Neural cell (in vitro differentiated cells): ENCODE measurements around the gene ACSS1. TPM values are rescaled to one million over a fixed set of nuclear protein-coding genes. Genes with fewer than 3 reads are reported as not detected.

ENCODE experiments used
- H2AFZ ChIP-seq: fragments of 200-600, 300-800 bp; sonication (generic), shearing (Covaris generic); 2 replicates; pipeline ENCODE4 v1.6.0; 2014; ENCODE audit warnings: low read depth, mild to moderate bottlenecking, antibody characterized with exemption, low read length, moderate library complexity
- H3F3A ChIP-seq: fragments of 200-600 bp; shearing (Covaris generic); 2 replicates; pipeline ENCODE4 v1.6.1; 2016; ENCODE audit warnings: mild to moderate bottlenecking, moderate library complexity, mixed read lengths, antibody characterized with exemption, low read length; ENCODE audit not compliant: insufficient read depth, poor library complexity, severe bottlenecking
- H3K27ac ChIP-seq: fragments of 200-600, 300-800 bp; sonication (generic), shearing (Covaris generic); 2 replicates; pipeline ENCODE4 v1.5.1; 2014; ENCODE audit warnings: mild to moderate bottlenecking, low read length, moderate library complexity
- H3K27me3 ChIP-seq: fragments of 300-800, 200-600 bp; sonication (generic), shearing (Covaris generic); 2 replicates; pipeline ENCODE4 v1.6.0; 2014; ENCODE audit warnings: mild to moderate bottlenecking, low read depth, low read length, moderate library complexity; ENCODE audit not compliant: insufficient read depth
- H3K36me3 ChIP-seq: fragments of 300-800, 200-600 bp; sonication (generic), shearing (Covaris generic); 2 replicates; pipeline ENCODE4 v1.5.1; 2014; ENCODE audit warnings: mild to moderate bottlenecking, antibody characterized with exemption, low read length, moderate library complexity; ENCODE audit not compliant: insufficient read depth
- H3K4me2 ChIP-seq: fragments of 300-800, 200-600 bp; sonication (generic), shearing (Covaris generic); 2 replicates; pipeline ENCODE4 v1.6.0; 2014; ENCODE audit warnings: mild to moderate bottlenecking, low read length
- H3K4me3 ChIP-seq: fragments of 300-800, 200-600 bp; sonication (generic), shearing (Covaris generic); 2 replicates; pipeline ENCODE4 v1.5.1; 2014; ENCODE audit warnings: mild to moderate bottlenecking, low read length, moderate library complexity
- H3K79me2 ChIP-seq: fragments of 200-600 bp; shearing (Covaris generic); replicated peaks from 2 replicates; pipeline ENCODE4 v1.6.0; 2014; ENCODE audit warnings: mild to moderate bottlenecking, low read length, moderate library complexity; ENCODE audit not compliant: insufficient read depth
- H3K9ac ChIP-seq: fragments of 300-800, 200-600 bp; sonication (generic), shearing (Covaris generic); 2 replicates; pipeline ENCODE4 v1.6.1; 2016; ENCODE audit warnings: mild to moderate bottlenecking, low read length, mixed read lengths
- H3K9me2 ChIP-seq: fragments of 200-600 bp; shearing (Covaris generic); 2 replicates; pipeline ENCODE4 v1.6.1; 2016; ENCODE audit warnings: mild to moderate bottlenecking, low read length, mixed read lengths; ENCODE audit not compliant: insufficient read depth
- H3K9me3 ChIP-seq: fragments of 200-600, 300-800 bp; sonication (generic), shearing (Covaris generic); 2 replicates; pipeline ENCODE4 v1.6.1; 2016; ENCODE audit warnings: mild to moderate bottlenecking, mixed run types, low read length, moderate library complexity, mixed read lengths
- H4K20me1 ChIP-seq: fragments of 200-600 bp; shearing (Covaris generic); 2 replicates; pipeline ENCODE4 v1.6.1; 2016; ENCODE audit warnings: mild to moderate bottlenecking, mixed run types; ENCODE audit not compliant: insufficient read depth
- CTCF ChIP-seq: fragments of 450-650 bp; IDR thresholded peaks from 2 replicates; pipeline ENCODE4 v1.5.1; 2014; ENCODE audit warnings: antibody characterized with exemption, mild to moderate bottlenecking, moderate library complexity; ENCODE audit not compliant: poor library complexity, severe bottlenecking
- EP300 ChIP-seq: fragments of 450-650 bp; conservative IDR thresholded peaks from 2 replicates; pipeline ENCODE4 v1.6.1; 2014; ENCODE audit warnings: antibody characterized with exemption, mild to moderate bottlenecking, moderate library complexity; ENCODE audit not compliant: poor library complexity, severe bottlenecking
- EZH2 ChIP-seq: fragments of 200-600, 300-800 bp; shearing (Covaris generic), sonication (generic); IDR thresholded peaks from 2 replicates; pipeline ENCODE4 v1.6.1; 2014; ENCODE audit warnings: antibody characterized with exemption, low read length, borderline replicate concordance, mild to moderate bottlenecking; ENCODE audit not compliant: insufficient read depth, poor library complexity, severe bottlenecking
- MXI1 ChIP-seq: fragments of 450-650 bp; conservative IDR thresholded peaks from 2 replicates; pipeline ENCODE4 v1.6.1; 2014; ENCODE audit warnings: antibody characterized with exemption, mild to moderate bottlenecking; ENCODE audit not compliant: poor library complexity, severe bottlenecking
- POLR2AphosphoS5 ChIP-seq: IDR thresholded peaks from 2 replicates; pipeline ENCODE4 v1.6.1; 2012
- RAD21 ChIP-seq: fragments of 450-650 bp; conservative IDR thresholded peaks from 2 replicates; pipeline ENCODE4 v1.6.1; 2014; ENCODE audit warnings: antibody characterized with exemption, mild to moderate bottlenecking, moderate library complexity
- REST ChIP-seq: IDR thresholded peaks from 2 replicates; pipeline ENCODE4 v1.6.1; 2012; ENCODE audit warnings: borderline replicate concordance
- SMC3 ChIP-seq: fragments of 450-650 bp; conservative IDR thresholded peaks from 2 replicates; pipeline ENCODE4 v1.6.1; 2014; ENCODE audit warnings: antibody characterized with exemption, mild to moderate bottlenecking, moderate library complexity; ENCODE audit not compliant: poor library complexity
- TAF1 ChIP-seq: IDR thresholded peaks from 2 replicates; pipeline ENCODE4 v1.6.1; 2012; ENCODE audit warnings: low read depth
- polyA plus RNA-seq: library from polyadenylated mRNA; depleted of rRNA; stranded (reverse); fragments of >200 nt; gene quantifications from 2 replicates; pipeline ENCODE4 v1.2.3, GENCODE V29; 2014

The ACSS1 gene
- polyA plus RNA-seq, 1 donor from 2014 or later, result not detected

DNA sequence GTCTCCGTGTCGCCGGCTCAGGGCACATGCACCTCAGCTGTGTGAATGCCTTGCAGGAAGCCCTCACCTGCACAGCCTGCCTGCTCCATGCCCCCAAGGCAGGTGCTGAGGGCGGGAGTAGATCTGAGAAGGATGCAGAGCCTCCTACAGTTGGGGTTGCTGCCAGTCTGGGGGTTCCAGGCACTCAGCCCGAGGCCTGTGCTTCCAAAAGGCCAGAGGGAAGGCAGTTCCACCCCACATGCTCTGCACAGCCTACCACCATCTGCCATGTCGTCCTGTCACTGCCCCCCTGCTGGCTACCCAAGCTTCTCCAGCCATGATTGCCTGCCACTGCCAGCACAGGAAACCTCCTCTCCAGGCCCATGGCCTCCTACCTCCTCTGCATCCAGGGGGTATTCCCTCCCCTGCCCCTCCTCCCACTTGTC, 19.3 kb downstream of the ACSS1 start:
- no peaks in the 10 kb centered on the region for H4K20me1 ChIP-seq
- H3K4me3 ChIP-seq, result no peak overlapping the region
- no peaks in the 10 kb centered on the region for H3K9me3 ChIP-seq
- no peak overlapping the region for H2AFZ ChIP-seq
- H3K79me2 ChIP-seq, result no peaks in the 10 kb centered on the region
- TF ChIP-seq TAF1 (no peak), REST (no peak), EZH2 (no peak), CTCF (no peak), MXI1 (no peak), SMC3 (no peak), POLR2AphosphoS5 (no peak), RAD21 (no peak), EP300 (no peak)
- H3K4me2 ChIP-seq, result no peak overlapping the region
- no peaks in the 10 kb centered on the region for H3F3A ChIP-seq
- no peak overlapping the region for H3K9ac ChIP-seq
- H3K27me3 ChIP-seq, result no peaks in the 10 kb centered on the region
- H3K36me3 ChIP-seq, result no peaks in the 10 kb centered on the region
- no peaks in the 10 kb centered on the region for H3K9me2 ChIP-seq
- H3K27ac ChIP-seq, result no peak overlapping the region

GRCh38 chr20:25038103-25038410, 19.9 kb downstream of the ACSS1 start:
- Histone ChIP-seq H3K9me3 (no peaks in the 10 kb centered on the region), H2AFZ (no peak overlapping the region), H3K4me3 (no peak overlapping the region), H3K9ac (no peak overlapping the region), H3K79me2 (no peaks in the 10 kb centered on the region), H3K27me3 (no peaks in the 10 kb centered on the region), H3K27ac (no peak overlapping the region), H3K9me2 (no peaks in the 10 kb centered on the region), H3F3A (no peaks in the 10 kb centered on the region), H3K36me3 (no peaks in the 10 kb centered on the region), H3K4me2 (no peak overlapping the region), H4K20me1 (no peaks in the 10 kb centered on the region)
- TF ChIP-seq TAF1, result no peak
- TF ChIP-seq EP300, result no peak
- no peak for TF ChIP-seq RAD21
- no peak for TF ChIP-seq SMC3
- TF ChIP-seq MXI1, result no peak
- no peak for TF ChIP-seq EZH2
- TF ChIP-seq CTCF, result no peak
- no peak for TF ChIP-seq POLR2AphosphoS5
- no peak for TF ChIP-seq REST
